Frontal cortex (tissue), 4 donors: Measurements from ENCODE around the gene COL24A1. TPM values are rescaled to one million over a fixed set of nuclear protein-coding genes. Genes with fewer than 3 reads are reported as not detected.
"Not testable (repeated sequence)": the region's sequence is repeated elsewhere in the genome, so short reads cannot be mapped to it uniquely, and the experiment has no call there.

ENCODE experiments used
- DNase-seq, 2 donors: peaks; one replicate each; pipeline ENCODE4 v3.0.0; 2012; ENCODE audit warnings: low spot score in 2 of 2
- FAIRE-seq: peaks from 2 replicates; lab custom pipeline; 2012; peaks lifted over from hg19 to GRCh38; lab: Jason Lieb, UNC
- total RNA-seq: library from RNA; depleted of rRNA; stranded (reverse); fragments of >200 nt; gene quantifications from one replicate; pipeline ENCODE4 v1.2.3, GENCODE V29; 2014
- donor health status: control.
- donor health status: control.
- donor health status: control.

COL24A1 gene
- total RNA-seq, 1 donor from 2014 or later = 1.6 TPM

DNA sequence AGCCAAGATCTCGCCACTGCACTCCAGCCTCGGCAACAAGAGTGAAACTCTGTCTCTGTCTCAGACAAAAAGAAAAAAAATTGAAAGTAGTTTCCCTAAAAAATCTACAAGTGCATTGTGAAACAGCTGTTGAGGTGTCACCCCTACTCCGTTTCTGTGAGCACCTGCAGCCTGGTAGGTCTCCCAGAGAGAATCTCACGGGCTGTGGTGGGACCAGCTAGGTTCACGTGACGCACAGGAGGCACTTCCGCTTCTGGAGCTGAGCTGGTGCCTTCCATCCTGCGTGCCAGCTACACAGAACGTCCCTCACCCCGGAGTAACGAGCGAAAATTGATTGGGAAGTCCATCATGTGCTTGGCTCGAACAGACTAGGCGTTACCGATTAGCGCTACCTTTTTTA is 66.8 kb downstream of the COL24A1 start:
- no peak for FAIRE-seq
- DNase-seq = no peak

DNA sequence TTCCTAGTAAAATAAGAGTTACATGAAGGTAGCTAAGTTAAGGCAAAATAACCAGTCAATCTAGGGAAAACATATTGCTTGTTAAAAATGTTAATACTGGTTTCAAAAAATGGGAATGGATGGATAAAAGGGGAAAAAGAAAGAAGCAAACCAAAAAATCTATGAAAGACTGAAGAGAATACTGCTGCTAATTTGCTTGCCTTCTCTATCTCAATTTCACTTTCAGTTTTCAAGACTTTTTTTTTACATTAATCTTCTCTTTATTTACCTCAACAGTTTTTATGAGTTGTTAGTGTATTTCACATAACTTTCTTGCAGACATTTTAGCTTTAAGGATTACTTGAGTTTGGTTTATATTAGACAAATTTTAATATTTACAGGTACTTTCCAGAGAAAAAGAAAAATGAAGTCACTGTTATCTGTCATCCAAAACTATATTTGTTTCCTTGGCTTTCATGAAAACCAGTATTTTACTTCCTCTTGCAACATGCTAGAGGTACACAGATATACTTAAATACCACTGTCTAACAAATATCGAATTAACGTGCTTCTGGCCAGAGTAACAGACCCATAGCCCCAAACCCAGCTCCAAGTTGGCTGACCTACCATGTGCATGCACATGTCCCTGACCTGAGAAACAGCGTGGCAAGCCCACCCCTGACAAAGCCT is 70.7 kb downstream of the COL24A1 start:
- DNase-seq = no peak
- no peak for FAIRE-seq

DNA sequence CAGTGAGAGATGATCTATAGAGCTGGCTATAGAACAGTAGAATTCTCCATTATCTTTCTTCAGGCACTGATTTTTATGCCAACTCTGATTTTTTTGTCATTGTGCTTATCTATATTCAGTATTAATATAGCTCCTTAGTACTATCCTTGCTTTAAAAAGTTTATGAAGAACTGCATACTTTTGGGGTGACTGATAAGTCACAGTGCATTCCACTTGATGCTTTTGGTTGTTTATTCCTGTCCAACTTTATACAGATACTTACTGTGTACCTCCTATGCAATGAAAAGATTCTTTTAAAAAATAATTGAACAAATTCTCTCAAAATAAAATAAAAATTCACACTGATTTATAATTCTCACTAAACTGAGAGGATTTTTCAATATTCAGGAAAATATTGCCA is 71.6 kb downstream of the COL24A1 start:
- DNase-seq (no peak), FAIRE-seq (no peak)

DNA sequence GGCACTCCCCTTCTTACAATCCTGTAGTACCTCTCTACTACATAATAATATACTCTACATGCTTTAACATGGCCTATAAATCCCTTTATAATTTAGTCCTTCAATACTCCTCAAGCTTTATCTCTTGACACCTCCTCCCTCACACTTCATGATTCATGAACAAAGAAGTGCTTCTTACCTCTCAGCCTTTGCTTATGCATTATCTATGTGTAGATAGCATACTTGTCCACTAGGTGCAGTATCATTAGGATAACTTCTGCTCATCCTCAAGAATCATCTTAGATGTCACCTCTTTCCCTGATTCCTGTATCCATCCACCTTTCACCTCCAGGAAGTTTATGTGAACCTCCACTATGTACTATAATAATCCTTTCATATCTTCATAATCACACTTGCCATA is 74.4 kb downstream of the COL24A1 start:
- DNase-seq (no peak), FAIRE-seq (no peak)

DNA sequence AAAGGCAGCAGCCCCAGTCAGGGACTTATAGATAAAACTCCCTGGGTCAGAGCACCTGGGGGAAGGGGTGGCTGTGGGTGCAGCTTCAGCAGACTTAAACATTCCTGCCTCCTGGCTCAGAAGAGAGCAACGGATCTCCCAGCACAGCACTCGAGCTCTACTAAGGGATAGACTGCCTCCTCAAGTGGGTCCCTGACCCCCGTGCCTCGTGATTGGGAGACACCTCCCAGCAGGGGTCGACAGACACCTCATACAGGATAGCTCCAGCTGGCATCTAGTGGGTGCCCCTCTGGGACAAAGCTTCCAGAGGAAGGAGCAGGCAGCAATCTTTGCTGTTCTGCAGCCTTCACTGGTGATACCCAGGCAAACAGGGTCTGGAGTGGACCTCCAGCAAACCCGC is 84.1 kb downstream of the COL24A1 start:
- DNase-seq, FAIRE-seq: not testable (repeated sequence)

DNA sequence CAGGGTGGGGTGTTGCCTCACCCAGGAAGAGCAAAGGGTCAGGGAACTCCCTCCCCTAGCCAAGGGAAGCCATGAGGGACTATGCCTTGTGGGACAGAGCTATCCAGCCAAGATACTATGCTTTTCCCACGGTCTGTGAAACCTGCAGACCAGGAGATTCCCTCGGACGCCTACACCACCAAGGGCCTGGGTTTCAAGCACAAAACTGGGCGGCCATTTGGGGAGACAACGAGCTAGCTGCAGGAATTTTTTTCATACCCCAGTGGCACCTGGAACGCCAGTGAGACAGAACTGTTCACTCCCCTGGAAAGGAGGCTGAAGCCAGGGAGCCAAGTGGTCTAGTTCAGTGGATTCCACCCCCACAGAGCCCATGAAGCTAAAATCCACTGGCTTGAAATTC is 84.7 kb downstream of the COL24A1 start:
- FAIRE-seq = not testable (repeated sequence)

DNA sequence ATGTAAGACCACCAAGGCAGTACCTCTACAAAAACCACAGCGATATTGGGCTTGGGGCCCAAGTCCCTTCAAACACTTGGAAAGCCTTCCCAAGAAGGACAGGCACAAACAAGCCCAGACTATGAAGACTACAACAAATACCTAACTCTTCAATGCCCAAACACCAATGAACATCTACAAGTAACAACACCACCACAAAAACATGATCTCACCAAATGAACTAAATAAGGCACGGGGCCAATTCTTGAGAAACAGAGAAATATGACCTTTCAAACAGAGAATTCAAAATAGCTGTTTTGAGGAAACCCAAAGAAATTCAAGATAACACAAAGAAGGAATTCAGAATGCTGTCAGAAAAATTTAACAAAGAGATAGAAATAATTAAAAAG is 86.8 kb downstream of the COL24A1 start:
- FAIRE-seq (no peak), DNase-seq (no peak)

More for the DNA sequence above, 84.7 kb downstream of the COL24A1 start:
- DNase-seq = not testable (repeated sequence)

DNA sequence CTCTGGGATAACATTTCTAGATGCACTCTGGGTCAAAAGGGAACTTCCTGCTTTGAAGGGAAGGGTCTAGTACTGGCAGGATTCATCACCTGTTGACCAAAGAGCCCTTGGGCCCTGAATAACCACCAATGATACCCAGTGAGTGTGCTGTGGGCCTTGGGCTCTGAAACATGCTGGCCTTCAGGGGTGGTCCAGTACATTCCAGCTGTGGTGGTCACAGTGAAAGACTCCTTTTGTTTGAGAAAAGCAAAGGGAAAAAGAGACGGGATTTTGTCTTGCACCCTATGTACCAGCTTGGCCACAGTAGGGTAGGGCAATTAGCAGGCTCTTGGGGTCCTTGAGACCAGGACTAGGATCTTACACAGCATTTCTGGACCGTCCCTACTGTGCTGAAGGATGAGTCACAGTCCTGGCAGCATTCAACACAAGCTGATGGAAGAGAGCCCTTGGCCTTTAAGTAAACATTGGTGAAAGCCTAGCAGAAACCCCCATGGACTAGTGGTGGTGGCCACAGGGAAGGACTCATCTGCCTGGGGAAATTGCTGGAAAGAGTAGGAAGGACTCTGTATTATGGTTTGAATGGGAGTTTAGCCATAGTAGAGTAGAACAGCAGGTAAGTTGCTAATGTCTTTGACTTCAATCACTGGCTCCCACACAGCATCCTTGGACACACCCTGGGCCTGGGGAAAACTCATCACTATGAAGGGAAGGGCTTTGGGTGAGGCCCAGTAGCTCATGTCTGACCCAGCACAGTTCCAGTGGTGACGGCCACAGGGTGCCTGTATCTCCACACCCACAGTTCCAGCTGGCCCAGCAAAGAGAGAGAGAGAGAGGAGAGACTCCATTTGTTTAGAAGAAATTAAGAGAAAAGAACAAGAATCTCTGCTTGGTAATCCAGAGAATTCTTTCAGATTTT is 87.5 kb downstream of the COL24A1 start:
- no peak for FAIRE-seq
- DNase-seq = no peak

DNA sequence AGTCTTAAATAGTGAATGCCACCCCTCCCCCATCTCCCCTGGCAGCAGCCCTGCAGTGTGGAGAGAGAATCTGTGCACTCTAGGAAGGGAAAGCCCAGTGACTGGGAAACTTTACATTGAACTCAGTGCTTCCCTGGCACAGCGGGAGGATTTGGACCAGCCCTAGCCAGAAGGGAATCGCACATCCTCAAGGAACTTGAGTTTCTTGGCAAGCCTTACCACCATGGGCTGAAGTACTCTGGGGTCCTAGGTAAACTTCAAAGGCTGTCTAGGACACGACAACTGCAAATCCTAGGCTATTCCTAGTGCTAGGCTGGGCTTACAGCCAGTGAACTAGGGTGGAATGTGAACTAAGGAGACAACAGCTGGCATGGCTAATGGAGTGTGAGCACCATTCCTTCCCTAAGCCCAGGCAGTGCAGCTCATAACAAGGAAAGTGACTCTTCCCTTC is 88.3 kb downstream of the COL24A1 start:
- DNase-seq = no peak
- no peak for FAIRE-seq

DNA sequence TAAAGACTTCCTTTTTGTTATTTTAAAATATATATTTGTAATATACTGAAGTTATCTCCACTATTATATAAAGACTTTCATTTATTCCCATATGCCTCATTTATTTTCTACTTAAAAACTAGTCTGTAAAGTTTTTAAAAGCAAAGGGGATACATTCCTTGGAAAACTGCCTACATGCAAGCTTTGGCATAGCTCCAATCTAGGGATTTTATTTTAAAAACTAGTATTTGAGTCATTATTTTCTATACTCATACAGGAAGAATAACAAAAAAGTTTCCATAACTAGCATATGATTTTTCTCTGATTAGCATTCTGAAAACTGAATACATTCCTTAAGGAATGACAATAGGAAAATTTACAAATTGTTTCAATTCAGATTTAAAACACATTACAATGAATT is 88.9 kb downstream of the COL24A1 start:
- FAIRE-seq = peak; percentile 24
- no peak for DNase-seq

DNA sequence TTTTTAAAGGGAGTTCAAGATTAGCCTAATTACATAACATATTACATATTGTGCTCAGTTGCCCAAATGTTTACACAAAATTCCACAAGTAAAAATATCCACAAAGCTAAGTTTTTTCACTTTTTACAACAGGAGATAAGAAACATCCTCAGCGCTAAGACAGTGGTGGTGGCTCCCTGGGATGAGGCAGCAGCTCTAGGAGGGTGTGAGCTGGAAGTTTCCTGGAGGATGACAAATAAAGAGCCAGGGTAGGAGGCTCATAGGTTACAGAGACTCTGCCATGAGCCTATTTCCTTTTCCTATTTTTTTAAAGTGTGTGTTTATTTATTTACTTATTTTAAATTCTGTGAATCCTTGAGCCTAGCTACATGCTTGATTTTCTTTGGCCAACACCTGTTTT is 91.7 kb downstream of the COL24A1 start:
- no peak for FAIRE-seq
- DNase-seq = no peak

DNA sequence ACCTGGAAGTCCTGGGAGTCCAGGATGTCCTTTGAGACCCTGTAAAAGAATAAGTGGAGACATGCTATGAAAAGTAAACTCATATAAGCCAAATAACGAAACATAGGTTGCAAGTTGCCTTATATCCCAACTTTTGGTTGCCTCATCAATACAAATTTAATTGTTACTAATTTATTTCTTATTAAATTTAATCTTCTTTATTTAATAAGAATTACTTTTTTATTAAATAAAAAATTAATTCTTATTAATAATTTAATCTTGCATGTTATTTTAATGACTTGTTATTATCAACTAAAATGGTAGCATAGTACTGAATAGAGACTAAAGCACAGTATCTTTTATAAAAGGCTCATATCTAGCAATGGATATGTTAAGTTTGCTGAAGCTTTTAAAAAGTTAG is 92.9 kb downstream of the COL24A1 start:
- FAIRE-seq (peak; percentile 42), DNase-seq (no peak)

DNA sequence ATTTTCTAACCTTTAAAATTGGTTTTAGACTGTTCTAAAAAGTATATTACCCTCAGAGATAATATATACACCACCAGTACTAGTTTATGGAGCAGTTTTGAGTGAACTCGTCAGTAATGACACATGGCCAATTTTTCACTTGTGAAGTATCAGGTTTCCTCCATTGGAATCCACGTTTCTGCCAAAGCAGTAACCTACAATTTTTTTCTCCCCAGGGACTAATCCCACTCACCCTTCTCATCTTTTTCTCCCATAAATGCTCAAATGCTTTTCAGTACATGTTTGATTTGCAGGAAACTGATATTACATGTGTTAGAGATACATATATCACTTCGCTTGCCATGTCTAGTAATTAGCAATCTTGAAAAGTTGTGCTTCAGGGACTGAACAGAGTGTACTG is 94.1 kb downstream of the COL24A1 start:
- DNase-seq = no peak
- FAIRE-seq = no peak

DNA sequence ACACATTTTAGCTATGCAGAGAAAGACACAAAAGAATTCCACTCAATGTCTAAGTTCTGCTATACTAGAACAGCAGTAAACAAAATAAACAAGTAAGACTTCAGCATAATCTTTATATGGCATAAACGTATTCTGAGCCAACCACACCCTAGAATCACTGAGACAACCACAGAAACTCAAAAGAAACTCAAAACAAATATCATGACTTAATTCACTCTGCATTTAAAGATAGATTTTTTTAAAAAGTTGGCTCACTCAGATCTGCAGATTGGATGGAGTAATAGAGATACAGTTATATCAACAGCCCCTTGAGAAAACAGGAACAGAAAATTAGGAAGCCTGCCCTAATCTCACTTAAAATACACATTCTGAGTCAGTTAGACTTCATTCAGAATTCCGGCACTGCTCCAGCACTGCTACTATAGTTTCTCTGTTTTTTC is 95.0 kb downstream of the COL24A1 start:
- FAIRE-seq (no peak), DNase-seq (no peak)

DNA sequence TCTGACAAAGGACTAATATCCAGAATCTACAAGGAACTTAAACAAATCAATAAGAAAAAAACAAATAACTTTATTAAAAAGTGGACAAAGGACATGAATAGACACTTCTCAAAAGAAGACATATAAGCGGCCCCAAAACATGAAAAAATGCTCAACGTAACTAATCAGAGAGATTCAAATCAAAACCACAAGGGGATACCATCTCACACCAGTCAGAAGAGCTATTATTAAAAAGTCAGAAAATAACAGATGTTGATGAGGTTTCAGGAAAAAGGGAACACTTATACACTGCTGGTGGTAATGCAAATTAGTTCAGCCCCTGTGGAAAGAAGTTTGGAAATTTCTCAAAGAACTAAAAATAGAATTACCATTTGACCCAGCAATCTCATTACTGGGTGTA is 102.2 kb downstream of the COL24A1 start:
- DNase-seq (no peak), FAIRE-seq (no peak)

DNA sequence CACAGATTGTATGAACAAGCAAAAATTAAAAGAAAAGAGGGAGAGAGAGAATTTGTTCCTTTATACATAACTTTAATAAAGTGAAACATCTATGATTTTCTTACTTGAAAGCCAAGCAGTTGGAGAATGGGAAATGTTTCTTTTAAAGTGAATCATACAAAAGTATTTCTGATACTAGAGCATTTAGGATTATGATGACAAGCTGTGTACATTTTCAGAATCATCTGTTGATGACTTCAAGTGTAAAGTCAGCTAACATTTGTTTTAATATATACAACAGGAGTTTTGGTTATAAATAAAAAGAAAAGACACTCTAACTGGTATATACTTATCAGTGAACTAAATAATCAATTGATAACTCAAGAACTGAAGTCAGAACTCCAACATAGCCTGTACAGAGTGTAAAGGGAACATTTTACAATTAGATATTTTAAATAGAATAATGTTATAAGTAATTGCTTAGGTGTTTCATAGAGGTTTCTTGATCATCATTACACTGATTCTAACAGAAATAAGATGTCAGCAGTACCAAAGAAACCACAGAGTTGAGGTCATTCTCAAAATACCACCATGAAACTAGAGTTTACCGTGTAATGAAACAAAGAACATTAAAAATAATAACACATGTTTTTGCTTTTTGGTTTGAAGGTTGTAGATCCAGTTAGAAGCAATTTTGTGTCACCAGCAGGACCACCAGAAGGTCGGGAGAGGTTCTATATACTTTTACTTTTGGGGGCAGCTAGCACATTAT is 103.4 kb downstream of the COL24A1 start:
- no peak for DNase-seq
- FAIRE-seq = no peak

DNA sequence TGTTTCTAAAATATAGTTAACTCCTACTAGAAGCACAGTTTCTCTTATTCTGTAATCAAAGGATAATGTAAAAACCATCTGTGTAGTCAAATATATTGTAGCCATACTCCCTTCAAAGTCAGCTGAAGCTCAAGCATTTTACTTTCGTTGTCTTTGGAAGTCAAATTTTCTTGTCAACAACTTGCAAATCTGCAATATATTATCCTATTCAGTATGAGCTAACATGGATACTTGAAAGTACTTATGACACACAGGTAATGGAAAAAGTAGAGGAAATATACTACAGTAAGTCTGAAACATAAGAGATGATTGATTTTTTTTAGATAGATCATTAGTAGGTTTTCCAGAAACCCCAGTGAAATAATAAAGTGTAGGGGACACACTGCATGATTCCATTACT is 121.5 kb downstream of the COL24A1 start:
- FAIRE-seq (no peak), DNase-seq (no peak)

DNA sequence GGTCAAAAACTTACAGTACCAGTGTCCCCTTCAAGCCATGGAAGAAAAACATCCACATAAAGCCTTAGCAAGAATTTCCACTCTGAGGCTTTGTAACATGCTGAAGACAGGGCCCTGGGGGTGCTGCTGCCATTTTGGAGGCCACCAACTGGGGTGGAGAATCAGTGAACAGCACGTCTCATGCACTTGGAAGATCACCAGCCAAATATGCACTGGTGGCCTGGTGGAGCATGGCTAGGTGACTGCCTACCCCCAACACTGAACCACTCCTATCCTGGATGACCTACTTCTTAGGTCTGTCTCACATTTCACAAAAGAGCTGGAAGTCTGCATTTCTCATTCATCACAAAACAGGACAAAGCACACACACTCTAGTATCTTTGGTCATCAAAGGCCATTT is 126.4 kb downstream of the COL24A1 start:
- DNase-seq (no peak), FAIRE-seq (no peak)

DNA sequence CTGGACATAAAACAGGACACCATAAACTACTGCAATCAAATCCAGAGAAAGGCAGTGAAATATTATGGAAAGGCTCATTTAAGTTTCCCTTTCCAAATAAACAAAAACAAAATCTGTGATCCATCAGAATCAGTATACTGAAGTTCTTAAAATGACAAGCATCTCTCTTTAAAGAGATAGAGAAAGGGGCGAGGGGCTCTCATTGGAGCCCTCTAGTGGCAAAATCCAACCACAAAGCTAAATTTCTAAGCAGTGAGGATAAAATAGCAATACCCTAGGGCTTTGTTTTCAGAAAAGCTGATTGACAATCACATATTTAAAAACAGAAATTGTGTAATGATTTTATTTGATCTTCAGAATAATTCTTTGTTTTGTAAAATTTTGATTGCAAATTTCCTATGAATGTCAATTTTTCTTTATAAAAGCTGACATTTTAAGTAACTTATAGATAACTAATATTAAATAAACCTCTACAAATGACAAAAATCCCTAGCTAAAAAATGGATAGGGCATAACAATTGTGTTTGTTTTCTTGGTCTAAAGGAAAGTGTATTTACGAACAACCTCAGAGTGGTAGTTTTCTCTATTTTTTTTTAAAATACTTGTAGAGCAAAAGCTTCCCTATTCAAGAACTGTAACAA is 138.2 kb downstream of the COL24A1 start:
- peak in 1 of 2 donors; percentile 2 for DNase-seq
- FAIRE-seq = peak; percentile 79
